ENCODE measurements around the gene PDAP1.
A peak's percentile ranks its signal among the peaks of the same experiment; 100 is the strongest.
"Not testable (repeated sequence)": the region's sequence is repeated elsewhere in the genome, so short reads cannot be mapped to it uniquely, and the experiment has no call there.

PDAP1 gene

DNA sequence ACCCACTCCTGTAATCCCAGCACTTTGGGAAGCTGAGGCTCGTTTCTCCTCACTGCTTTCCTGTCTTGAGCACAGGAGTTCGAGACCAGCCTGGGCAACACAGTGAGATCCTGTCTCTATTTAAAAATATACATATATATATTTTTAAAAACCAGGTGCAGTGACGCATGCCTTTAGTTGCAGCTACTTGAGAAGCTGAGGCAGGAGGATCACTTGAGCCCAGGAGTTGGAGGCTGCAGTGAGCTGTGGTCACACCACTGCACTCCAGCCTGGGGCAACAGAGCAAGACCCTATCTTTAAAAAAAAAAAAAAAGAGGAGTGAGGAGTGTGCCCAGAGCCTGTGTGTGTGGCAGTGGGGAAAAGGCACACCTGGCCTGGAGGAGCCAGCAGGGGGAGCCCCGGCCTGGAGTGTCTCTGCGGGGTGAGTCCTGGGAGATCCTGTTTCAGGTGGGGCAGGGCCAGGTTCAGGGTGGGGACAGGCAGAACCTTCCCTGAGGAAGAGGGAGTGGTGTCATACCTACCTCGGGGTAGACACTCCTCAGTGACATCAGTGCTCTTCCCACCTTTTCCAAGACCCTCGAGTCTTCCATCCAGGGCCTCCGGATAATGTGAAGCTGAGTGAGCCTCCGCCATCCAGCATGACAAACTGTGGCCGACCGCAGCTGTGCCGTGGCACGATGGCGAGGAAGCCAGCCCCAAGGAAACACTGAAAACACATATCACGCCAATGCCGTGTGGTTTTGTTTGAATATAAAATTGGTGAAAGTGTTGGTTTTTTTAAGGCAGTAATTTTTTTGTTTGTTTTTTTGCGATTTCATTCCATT is 42.9 kb downstream of the PDAP1 start:
- DNase-seq (ENCODE audit: extremely low spot score): peak; percentile 64
- ChIA-PET CTCF (interaction anchor here (0.6 kb wide), 2 partner anchors 13 to 23 kb away, joined by 3 read pairs; no protein-coding TSS in a partner anchor), POLR2A (no interaction called here)
- TF ChIP-seq ZNF384 (IDR thresholded peaks at IDR 0.05): peak; percentile 61
- TF ChIP-seq FOXK2 (IDR thresholded peaks at IDR 0.05): no peak

- CTCF ChIA-PET: no interaction called here
- POLR2A ChIA-PET: no interaction called here
- TF ChIP-seq LEF1 (IDR thresholded peaks at IDR 0.05; ENCODE audit: borderline replicate concordance) (no peak), TARDBP (IDR thresholded peaks at IDR 0.05) (no peak), SUZ12 (IDR thresholded peaks at IDR 0.05) (no peak), FOXA1 (IDR thresholded peaks at IDR 0.05) (no peak)
- DNase-seq (ENCODE audit: extremely low spot score): no peak
These were observed 45.1 kb downstream of the PDAP1 start for GRCh38 chr7:99363286-99363685.

GRCh38 chr7:99362801-99363200 is 45.6 kb downstream of the PDAP1 start:
- DNase-seq (ENCODE audit: extremely low spot score): no peak
- POLR2A ChIA-PET: no interaction called here
- CTCF ChIA-PET: no interaction called here
- TF ChIP-seq FOXA1 (IDR thresholded peaks at IDR 0.05) (no peak), CTBP1 (IDR thresholded peaks at IDR 0.05; ENCODE audit: borderline replicate concordance) (no peak), ARNT (IDR thresholded peaks at IDR 0.05) (no peak), ZNF384 (IDR thresholded peaks at IDR 0.05) (no peak), FOXM1 (IDR thresholded peaks at IDR 0.05; ENCODE audit: borderline replicate concordance) (no peak), SUZ12 (IDR thresholded peaks at IDR 0.05) (no peak), BHLHE40 (IDR thresholded peaks at IDR 0.05; ENCODE audit: borderline replicate concordance) (no peak), TARDBP (IDR thresholded peaks at IDR 0.05) (no peak), L3MBTL2 (conservative IDR thresholded peaks at IDR 0.05) (no peak), FOXK2 (IDR thresholded peaks at IDR 0.05) (no peak), HDGF (IDR thresholded peaks at IDR 0.05; ENCODE audit: borderline replicate concordance) (no peak), LEF1 (IDR thresholded peaks at IDR 0.05; ENCODE audit: borderline replicate concordance) (no peak), ELF4 (IDR thresholded peaks at IDR 0.05) (no peak), SP1 (IDR thresholded peaks at IDR 0.05) (no peak), NFRKB (IDR thresholded peaks at IDR 0.05) (no peak)
- TF ChIP-seq, protein P1, sequence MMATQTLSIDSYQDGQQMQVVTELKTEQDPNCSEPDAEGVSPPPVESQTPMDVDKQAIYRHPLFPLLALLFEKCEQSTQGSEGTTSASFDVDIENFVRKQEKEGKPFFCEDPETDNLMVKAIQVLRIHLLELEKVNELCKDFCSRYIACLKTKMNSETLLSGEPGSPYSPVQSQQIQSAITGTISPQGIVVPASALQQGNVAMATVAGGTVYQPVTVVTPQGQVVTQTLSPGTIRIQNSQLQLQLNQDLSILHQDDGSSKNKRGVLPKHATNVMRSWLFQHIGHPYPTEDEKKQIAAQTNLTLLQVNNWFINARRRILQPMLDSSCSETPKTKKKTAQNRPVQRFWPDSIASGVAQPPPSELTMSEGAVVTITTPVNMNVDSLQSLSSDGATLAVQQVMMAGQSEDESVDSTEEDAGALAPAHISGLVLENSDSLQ (IDR thresholded peaks at IDR 0.05): no peak

DNA sequence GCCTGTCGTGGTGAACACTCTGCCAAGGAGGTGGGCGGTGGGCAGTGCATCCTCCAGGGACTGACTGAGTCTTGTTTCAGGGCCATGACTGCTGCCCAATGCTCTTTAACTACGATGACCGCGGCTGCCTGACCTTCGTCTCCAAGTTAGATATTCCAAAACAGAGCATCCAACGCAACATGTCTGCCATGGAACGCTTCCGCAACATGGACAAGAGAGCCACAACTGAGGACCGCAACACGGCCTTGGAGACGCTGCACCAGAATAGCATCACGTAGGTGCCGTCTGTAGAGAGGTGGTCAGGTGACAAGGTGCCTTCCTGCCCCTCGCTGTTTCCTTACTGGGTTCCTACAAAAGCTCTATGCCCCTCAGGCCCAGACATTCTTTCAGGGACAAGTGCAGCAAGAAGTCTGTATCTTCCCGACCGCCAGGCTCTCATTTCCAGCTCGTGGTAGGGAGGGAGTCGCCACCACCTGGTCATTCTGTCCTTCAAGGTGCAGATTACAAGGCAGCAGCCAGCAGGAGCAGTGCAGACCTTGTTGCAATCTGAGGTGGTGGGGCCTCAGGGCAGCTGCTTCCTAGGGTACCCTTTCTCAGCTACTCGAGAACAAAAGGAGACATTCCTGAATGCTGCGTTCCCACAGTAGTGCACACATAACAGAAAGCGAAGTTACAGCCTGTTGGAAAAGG is 48.8 kb downstream of the PDAP1 start:
- DNase-seq (ENCODE audit: extremely low spot score): no peak
- ChIA-PET CTCF (no interaction called here), POLR2A (interaction anchor here (2.1 kb wide), 1 partner anchor 49 kb away, joined by 6 read pairs; the partner anchor contains the start of genes BUD31 and PDAP1)
- TF ChIP-seq TARDBP (IDR thresholded peaks at IDR 0.05) (no peak), NFRKB (IDR thresholded peaks at IDR 0.05) (no peak), ELF4 (IDR thresholded peaks at IDR 0.05) (no peak), ZNF384 (IDR thresholded peaks at IDR 0.05) (no peak), CTBP1 (IDR thresholded peaks at IDR 0.05; ENCODE audit: borderline replicate concordance) (no peak), FOXM1 (IDR thresholded peaks at IDR 0.05; ENCODE audit: borderline replicate concordance) (no peak), FOXA1 (IDR thresholded peaks at IDR 0.05) (no peak), LEF1 (IDR thresholded peaks at IDR 0.05; ENCODE audit: borderline replicate concordance) (no peak), SUZ12 (IDR thresholded peaks at IDR 0.05) (no peak), L3MBTL2 (conservative IDR thresholded peaks at IDR 0.05) (no peak), HDGF (IDR thresholded peaks at IDR 0.05; ENCODE audit: borderline replicate concordance) (no peak), FOXK2 (IDR thresholded peaks at IDR 0.05) (no peak), ARNT (IDR thresholded peaks at IDR 0.05) (no peak), BHLHE40 (IDR thresholded peaks at IDR 0.05; ENCODE audit: borderline replicate concordance) (no peak), SP1 (IDR thresholded peaks at IDR 0.05) (no peak)
- TF ChIP-seq, protein P1 (IDR thresholded peaks at IDR 0.05): no peak

GRCh38 chr7:99358521-99358920 is 49.9 kb downstream of the PDAP1 start:
- CTCF ChIA-PET; POLR2A ChIA-PET; DNase-seq (ENCODE audit: extremely low spot score): not testable (repeated sequence)

GRCh38 chr7:99357701-99358490 is 50.5 kb downstream of the PDAP1 start:
- no peak for DNase-seq (ENCODE audit: extremely low spot score)
- no peak for TF ChIP-seq TARDBP (IDR thresholded peaks at IDR 0.05)
- no peak for TF ChIP-seq FOXA1 (IDR thresholded peaks at IDR 0.05)
- TF ChIP-seq BHLHE40 (IDR thresholded peaks at IDR 0.05; ENCODE audit: borderline replicate concordance): no peak
- TF ChIP-seq ZNF384 (IDR thresholded peaks at IDR 0.05): no peak
- no peak for TF ChIP-seq HDGF (IDR thresholded peaks at IDR 0.05; ENCODE audit: borderline replicate concordance)
- TF ChIP-seq ELF4 (IDR thresholded peaks at IDR 0.05): no peak
- TF ChIP-seq CTBP1 (IDR thresholded peaks at IDR 0.05; ENCODE audit: borderline replicate concordance): no peak
- TF ChIP-seq ARNT (IDR thresholded peaks at IDR 0.05): no peak
- TF ChIP-seq, protein P1 (IDR thresholded peaks at IDR 0.05): no peak
- TF ChIP-seq FOXM1 (IDR thresholded peaks at IDR 0.05; ENCODE audit: borderline replicate concordance): no peak
- TF ChIP-seq LEF1 (IDR thresholded peaks at IDR 0.05; ENCODE audit: borderline replicate concordance): no peak
- POLR2A ChIA-PET: interaction anchor here (0.8 kb wide), 1 partner anchor 32 kb away, joined by 3 read pairs; the partner anchor contains the start of gene ARPC1A
- CTCF ChIA-PET: no interaction called here

Measured in HEK293T (cell line).